Activated gamma-delta T cell treated with anti-CD3 and anti-CD28 coated beads, Interleukin-2, amount 50 U/mL, for 16 hours (primary cell): ENCODE results near the gene GPR183.

Experiments used
- DNase-seq: peaks from one replicate; pipeline ENCODE4 v3.0.0-alpha.2; 2020; ENCODE audit warnings: low read depth

GPR183 gene

GRCh38 chr13:99311748-99312492, 4.7 kb upstream of the GPR183 start:
- DNase-seq: no peak

GRCh38 chr13:99311137-99311536, 3.9 kb upstream of the GPR183 start:
- DNase-seq: no peak

GRCh38 chr13:99310382-99311031, 3.3 kb upstream of the GPR183 start:
- DNase-seq: no peak

GRCh38 chr13:99308471-99309087, 1.4 kb upstream of the GPR183 start:
- no peak for DNase-seq

- DNase-seq: no peak
Observed at GRCh38 chr13:99307648-99308339, 595 bp upstream of the GPR183 start.

GRCh38 chr13:99305566-99305965, 1.6 kb downstream of the GPR183 start:
- no peak for DNase-seq

GRCh38 chr13:99305158-99305557, 2.0 kb downstream of the GPR183 start:
- DNase-seq: no peak

- no peak for DNase-seq
Observed at GRCh38 chr13:99304541-99304940, 2.7 kb downstream of the GPR183 start.

GRCh38 chr13:99303863-99304521, 3.2 kb downstream of the GPR183 start:
- DNase-seq: no peak

GRCh38 chr13:99302637-99303505, 4.3 kb downstream of the GPR183 start:
- DNase-seq: no peak

GRCh38 chr13:99301913-99302636, 5.1 kb downstream of the GPR183 start:
- DNase-seq: no peak

GRCh38 chr13:99301056-99301838, 6.0 kb downstream of the GPR183 start:
- no peak for DNase-seq

- DNase-seq: no peak
Observed at GRCh38 chr13:99299920-99300341, 7.3 kb downstream of the GPR183 start.

GRCh38 chr13:99299256-99299919, 7.8 kb downstream of the GPR183 start:
- no peak for DNase-seq

GRCh38 chr13:99298056-99298455, 9.1 kb downstream of the GPR183 start:
- DNase-seq: no peak

GRCh38 chr13:99297331-99297730, 9.9 kb downstream of the GPR183 start:
- DNase-seq: no peak

GRCh38 chr13:99296398-99296797, 10.8 kb downstream of the GPR183 start:
- DNase-seq: no peak

GRCh38 chr13:99295488-99296252, 11.5 kb downstream of the GPR183 start:
- no peak for DNase-seq
